Sigmoid colon (tissue), 7 donors: Measurements from ENCODE around the gene SLC35G6. TPM values are rescaled to one million over a fixed set of nuclear protein-coding genes. Genes with fewer than 3 reads are reported as not detected.

Source experiments
- DNase-seq: peaks from one replicate; pipeline ENCODE4 v3.0.0-alpha.2; 2019
- H3K27ac ChIP-seq, 4 donors: fragments of 200-600 bp; sonication (generic); one replicate each; pipeline ENCODE4 v1.5.1; 2016 to 2019; ENCODE audit warnings: mild to moderate bottlenecking in 1 of 4
- H3K27me3 ChIP-seq, 3 donors: fragments of 200-600 bp; sonication (generic); one replicate each; pipeline ENCODE4 v1.5.1; 2019; ENCODE audit warnings: mild to moderate bottlenecking in 1 of 3
- H3K36me3 ChIP-seq, 4 donors: fragments of 200-600 bp; sonication (generic); one replicate each; pipeline ENCODE4 v1.5.1; 2016 to 2019
- H3K4me1 ChIP-seq, 4 donors: fragments of 200-600 bp; sonication (generic); one replicate each; pipeline ENCODE4 v1.5.1; 2017 to 2019
- H3K4me3 ChIP-seq, 4 donors: fragments of 200-600 bp; sonication (generic); one replicate each; pipeline ENCODE4 v1.5.1; 2017 to 2019; ENCODE audit warnings: mild to moderate bottlenecking in 2 of 4, moderate library complexity in 1 of 4
- H3K9me3 ChIP-seq, 4 donors: fragments of 200-600 bp in 3 of 4; sonication (generic) in 3 of 4; one replicate each; pipeline versions ENCODE4 v1.5.1 to v1.6.1; 2013 to 2019
- EP300 ChIP-seq, 4 donors: sonication (generic); formaldehyde crosslinking; IDR thresholded peaks; one replicate each; pipeline ENCODE4 v1.6.1; 2017; ENCODE audit warnings: antibody characterized with exemption in 4 of 4
- POLR2A ChIP-seq, 2 donors: fragments of 450-650 bp; IDR thresholded peaks; one replicate each; pipeline ENCODE4 v1.6.1; 2016; ENCODE audit warnings: antibody characterized with exemption in 2 of 2, mild to moderate bottlenecking in 2 of 2, moderate library complexity in 2 of 2
- POLR2AphosphoS5 ChIP-seq, 4 donors: sonication (generic); formaldehyde crosslinking; IDR thresholded peaks; one replicate each; pipeline ENCODE4 v1.6.1; 2017; ENCODE audit warnings: antibody characterized with exemption in 4 of 4
- WGBS, 2 donors: extraction: QIAGEN DNeasy Blood & Tissue Kit; methylation state at CpG; one replicate each; pipeline ENCODE4 v1.1.7; 2013; 5-methylcytosine and 5-hydroxymethylcytosine counted together
- intact Hi-C: fragments of 100-400 bp; cut with DNase I; formaldehyde crosslinking; loops from one replicate; pipeline ENCODE4 v1.15.1; 2023
- polyA plus RNA-seq, 3 donors: library from polyadenylated mRNA; stranded (reverse); fragments of 200-250 nt; gene quantifications; one replicate each; pipeline ENCODE4 v1.2.3, GENCODE V29; 2013
- total RNA-seq, 4 donors: library from RNA; depleted of rRNA; stranded (reverse); fragments of >200 nt; gene quantifications; one replicate each; pipeline ENCODE4 v1.1.0, GENCODE V29; 2016
- TF ChIP-seq, protein P1 (sequence below), 4 experiments: fragments of 450-650 bp in 3 of 4; fragments of 200-600 bp in 1 of 4; IDR thresholded peaks; one replicate each; pipeline ENCODE4 v1.5.1; 2016 to 2019; ENCODE audit warnings: antibody characterized with exemption in 4 of 4, mild to moderate bottlenecking in 3 of 4, moderate library complexity in 2 of 4
- donor health status: healthy with polysubstance abuse.
- donor health status: Bipolar disorder and iron deficiency.
- donor health status: healthy.

SLC35G6 gene
- total and polyA plus RNA-seq, 7 donors: not detected

- no peak for TF ChIP-seq POLR2A (IDR thresholded peaks at IDR 0.05)
- TF ChIP-seq, protein P1, sequence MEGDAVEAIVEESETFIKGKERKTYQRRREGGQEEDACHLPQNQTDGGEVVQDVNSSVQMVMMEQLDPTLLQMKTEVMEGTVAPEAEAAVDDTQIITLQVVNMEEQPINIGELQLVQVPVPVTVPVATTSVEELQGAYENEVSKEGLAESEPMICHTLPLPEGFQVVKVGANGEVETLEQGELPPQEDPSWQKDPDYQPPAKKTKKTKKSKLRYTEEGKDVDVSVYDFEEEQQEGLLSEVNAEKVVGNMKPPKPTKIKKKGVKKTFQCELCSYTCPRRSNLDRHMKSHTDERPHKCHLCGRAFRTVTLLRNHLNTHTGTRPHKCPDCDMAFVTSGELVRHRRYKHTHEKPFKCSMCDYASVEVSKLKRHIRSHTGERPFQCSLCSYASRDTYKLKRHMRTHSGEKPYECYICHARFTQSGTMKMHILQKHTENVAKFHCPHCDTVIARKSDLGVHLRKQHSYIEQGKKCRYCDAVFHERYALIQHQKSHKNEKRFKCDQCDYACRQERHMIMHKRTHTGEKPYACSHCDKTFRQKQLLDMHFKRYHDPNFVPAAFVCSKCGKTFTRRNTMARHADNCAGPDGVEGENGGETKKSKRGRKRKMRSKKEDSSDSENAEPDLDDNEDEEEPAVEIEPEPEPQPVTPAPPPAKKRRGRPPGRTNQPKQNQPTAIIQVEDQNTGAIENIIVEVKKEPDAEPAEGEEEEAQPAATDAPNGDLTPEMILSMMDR (IDR thresholded peaks at IDR 0.05): no peak
- TF ChIP-seq POLR2AphosphoS5 (IDR thresholded peaks at IDR 0.05): no peak
- TF ChIP-seq EP300 (IDR thresholded peaks at IDR 0.05): no peak
- peaks cover 16 to 99% (median 62%) of the 10 kb centered on the region in 4 donors for H3K36me3 ChIP-seq
- H3K27me3 ChIP-seq: no peaks in the 10 kb centered on the region
- H3K9me3 ChIP-seq: no peaks in the 10 kb centered on the region
- no peaks in the 10 kb centered on the region for H3K4me1 ChIP-seq
- H3K27ac ChIP-seq: no peak overlapping the region
- intact Hi-C loops: no loop called here
- peak; percentile 46 for DNase-seq
- 92 to 97% methylated on average over 9 of the region's 9 CpGs for WGBS, 2 donors
- H3K4me3 ChIP-seq: no peak overlapping the region
Observed at GRCh38 chr17:7508846-7509245, 27.6 kb downstream of the SLC35G6 start.

DNA sequence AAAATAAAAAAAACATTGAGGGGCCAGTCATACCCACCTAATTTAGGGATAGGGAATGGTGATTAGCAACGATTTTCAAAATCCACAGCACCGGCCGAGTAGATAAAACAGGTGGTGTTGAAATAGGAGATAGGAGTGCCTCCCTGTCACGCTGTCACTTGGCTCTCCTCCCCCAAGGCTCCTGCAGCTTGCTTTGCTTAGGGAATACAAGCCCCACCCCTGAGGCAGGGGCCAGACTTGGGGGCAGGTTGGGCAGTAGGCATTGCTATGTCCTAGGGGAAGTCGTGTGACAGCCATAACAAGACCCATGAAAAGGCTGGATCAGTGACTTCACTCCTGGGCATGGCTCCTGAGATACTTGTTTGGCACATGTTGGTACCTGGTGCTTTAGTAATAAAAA lies 28.7 kb downstream of the SLC35G6 start:
- WGBS, 2 donors: 79 to 86% methylated on average over 5 of the region's 5 CpGs

DNA sequence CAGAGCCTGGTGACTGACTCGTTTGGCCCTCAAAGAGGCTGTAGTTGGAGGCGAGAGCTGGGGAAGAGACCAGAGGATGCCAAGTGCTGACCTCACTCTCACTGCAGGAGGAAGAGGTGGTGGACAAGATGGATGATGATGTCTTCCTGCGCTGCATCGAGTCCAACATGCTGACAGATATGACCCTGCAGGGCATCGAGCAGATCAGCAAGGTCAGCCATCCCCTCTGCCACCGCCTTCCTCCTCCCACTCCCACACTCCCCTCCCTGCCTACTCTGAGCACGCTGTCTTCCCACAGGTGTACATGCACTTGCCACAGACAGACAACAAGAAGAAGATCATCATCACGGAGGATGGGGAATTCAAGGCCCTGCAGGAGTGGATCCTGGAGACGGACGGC lies 29.9 kb downstream of the SLC35G6 start:
- Histone ChIP-seq H3K27me3 (no peaks in the 10 kb centered on the region), H3K4me1 (no peaks in the 10 kb centered on the region), H3K4me3 (no peak overlapping the region), H3K9me3 (no peaks in the 10 kb centered on the region), H3K36me3 (peaks cover 11 to 83% (median 52%) of the 10 kb centered on the region in 4 donors), H3K27ac (no peak overlapping the region)
- TF ChIP-seq EP300 (IDR thresholded peaks at IDR 0.05) (no peak), POLR2AphosphoS5 (IDR thresholded peaks at IDR 0.05) (no peak)
- WGBS, 2 donors: 87 to 88% methylated on average over 10 of the region's 10 CpGs
- intact Hi-C loops: loop anchor here (10.0 kb wide), 1 partner anchor 174 kb away; the partner anchor contains the start of genes TP53 and WRAP53
- DNase-seq: no peak

More for the DNA sequence above, 28.7 kb downstream of the SLC35G6 start:
- intact Hi-C loops: loop anchor here (10.0 kb wide), 1 partner anchor 175 kb away; the partner anchor contains the start of genes TP53 and WRAP53
- DNase-seq: no peak
- TF ChIP-seq EP300 (IDR thresholded peaks at IDR 0.05): no peak
- TF ChIP-seq POLR2AphosphoS5 (IDR thresholded peaks at IDR 0.05): no peak
- TF ChIP-seq POLR2A (IDR thresholded peaks at IDR 0.05): no peak
- TF ChIP-seq, protein P1 (IDR thresholded peaks at IDR 0.05): no peak
- H3K27ac ChIP-seq: no peak overlapping the region
- H3K27me3 ChIP-seq: no peaks in the 10 kb centered on the region
- H3K36me3 ChIP-seq: peaks cover 11 to 93% (median 54%) of the 10 kb centered on the region in 4 donors
- H3K4me1 ChIP-seq: no peaks in the 10 kb centered on the region
- no peak overlapping the region for H3K4me3 ChIP-seq
- H3K9me3 ChIP-seq: no peaks in the 10 kb centered on the region

DNA sequence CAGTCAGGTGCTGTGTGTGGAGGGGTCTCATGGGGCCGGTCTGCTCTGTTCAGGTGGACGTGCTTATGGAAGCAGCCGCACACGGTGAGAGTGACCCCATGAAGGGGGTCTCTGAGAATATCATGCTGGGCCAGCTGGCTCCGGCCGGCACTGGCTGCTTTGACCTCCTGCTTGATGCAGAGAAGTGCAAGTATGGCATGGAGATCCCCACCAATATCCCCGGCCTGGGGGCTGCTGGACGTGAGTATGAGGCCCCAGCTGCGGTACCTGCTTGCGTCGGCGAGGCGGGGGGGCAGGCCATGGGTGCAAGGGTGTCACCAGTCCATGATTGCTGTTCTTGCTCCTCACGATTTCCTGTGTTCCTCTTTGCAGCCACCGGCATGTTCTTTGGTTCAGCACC lies 30.9 kb downstream of the SLC35G6 start:
- Histone ChIP-seq H3K4me1 (no peaks in the 10 kb centered on the region), H3K27ac (no peak overlapping the region), H3K4me3 (no peak overlapping the region), H3K36me3 (peaks cover 8 to 73% (median 52%) of the 10 kb centered on the region in 4 donors), H3K9me3 (no peaks in the 10 kb centered on the region), H3K27me3 (no peaks in the 10 kb centered on the region)
- intact Hi-C loops: loop anchor here (10.0 kb wide), 1 partner anchor 173 kb away; the partner anchor contains the start of genes TP53 and WRAP53
- DNase-seq: no peak
- TF ChIP-seq EP300 (IDR thresholded peaks at IDR 0.05): no peak
- TF ChIP-seq, protein P1 (IDR thresholded peaks at IDR 0.05): no peak
- TF ChIP-seq POLR2A (IDR thresholded peaks at IDR 0.05): no peak
- TF ChIP-seq POLR2AphosphoS5 (IDR thresholded peaks at IDR 0.05): no peak
- 94% methylated on average over 15 of the region's 15 CpGs for WGBS, 2 donors

DNA sequence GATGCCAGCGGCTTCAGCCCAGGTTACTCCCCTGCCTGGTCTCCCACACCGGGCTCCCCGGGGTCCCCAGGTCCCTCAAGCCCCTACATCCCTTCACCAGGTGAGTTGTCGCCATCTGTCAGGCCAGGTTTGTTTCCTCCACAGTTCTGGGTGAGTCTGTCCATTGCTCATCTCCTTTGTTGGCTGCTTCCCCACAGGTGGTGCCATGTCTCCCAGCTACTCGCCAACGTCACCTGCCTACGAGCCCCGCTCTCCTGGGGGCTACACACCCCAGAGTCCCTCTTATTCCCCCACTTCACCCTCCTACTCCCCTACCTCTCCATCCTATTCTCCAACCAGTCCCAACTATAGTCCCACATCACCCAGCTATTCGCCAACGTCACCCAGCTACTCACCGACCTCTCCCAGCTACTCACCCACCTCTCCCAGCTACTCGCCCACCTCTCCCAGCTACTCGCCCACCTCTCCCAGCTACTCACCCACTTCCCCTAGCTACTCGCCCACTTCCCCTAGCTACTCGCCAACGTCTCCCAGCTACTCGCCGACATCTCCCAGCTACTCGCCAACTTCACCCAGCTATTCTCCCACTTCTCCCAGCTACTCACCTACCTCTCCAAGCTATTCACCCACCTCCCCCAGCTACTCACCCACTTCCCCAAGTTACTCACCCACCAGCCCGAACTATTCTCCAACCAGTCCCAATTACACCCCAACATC lies 31.7 kb downstream of the SLC35G6 start:
- DNase-seq: no peak
- no peak overlapping the region for H3K27ac ChIP-seq
- H3K9me3 ChIP-seq: no peaks in the 10 kb centered on the region
- no peaks in the 10 kb centered on the region for H3K27me3 ChIP-seq
- intact Hi-C loops: loop anchor here (10.0 kb wide), 1 partner anchor 172 kb away; the partner anchor contains the start of genes TP53 and WRAP53
- H3K36me3 ChIP-seq: peaks cover 8 to 64% (median 48%) of the 10 kb centered on the region in 4 donors
- WGBS, 2 donors: 90 to 92% methylated on average over 20 of the region's 20 CpGs
- TF ChIP-seq, protein P1 (IDR thresholded peaks at IDR 0.05): no peak
- TF ChIP-seq EP300 (IDR thresholded peaks at IDR 0.05) (no peak), POLR2AphosphoS5 (IDR thresholded peaks at IDR 0.05) (no peak), POLR2A (IDR thresholded peaks at IDR 0.05) (no peak)
- no peaks in the 10 kb centered on the region for H3K4me1 ChIP-seq
- no peak overlapping the region for H3K4me3 ChIP-seq
